ENCODE data around the gene ZBTB42. TPM values are rescaled to one million over a fixed set of nuclear protein-coding genes. Genes with fewer than 3 reads are reported as not detected.

Gene ZBTB42
- total and polyA plus RNA-seq, 2 of the 13 experiments (the other 11 are each of a cell fraction or from before 2014, with no cell fraction given): 2.8 to 4.2 TPM

DNA sequence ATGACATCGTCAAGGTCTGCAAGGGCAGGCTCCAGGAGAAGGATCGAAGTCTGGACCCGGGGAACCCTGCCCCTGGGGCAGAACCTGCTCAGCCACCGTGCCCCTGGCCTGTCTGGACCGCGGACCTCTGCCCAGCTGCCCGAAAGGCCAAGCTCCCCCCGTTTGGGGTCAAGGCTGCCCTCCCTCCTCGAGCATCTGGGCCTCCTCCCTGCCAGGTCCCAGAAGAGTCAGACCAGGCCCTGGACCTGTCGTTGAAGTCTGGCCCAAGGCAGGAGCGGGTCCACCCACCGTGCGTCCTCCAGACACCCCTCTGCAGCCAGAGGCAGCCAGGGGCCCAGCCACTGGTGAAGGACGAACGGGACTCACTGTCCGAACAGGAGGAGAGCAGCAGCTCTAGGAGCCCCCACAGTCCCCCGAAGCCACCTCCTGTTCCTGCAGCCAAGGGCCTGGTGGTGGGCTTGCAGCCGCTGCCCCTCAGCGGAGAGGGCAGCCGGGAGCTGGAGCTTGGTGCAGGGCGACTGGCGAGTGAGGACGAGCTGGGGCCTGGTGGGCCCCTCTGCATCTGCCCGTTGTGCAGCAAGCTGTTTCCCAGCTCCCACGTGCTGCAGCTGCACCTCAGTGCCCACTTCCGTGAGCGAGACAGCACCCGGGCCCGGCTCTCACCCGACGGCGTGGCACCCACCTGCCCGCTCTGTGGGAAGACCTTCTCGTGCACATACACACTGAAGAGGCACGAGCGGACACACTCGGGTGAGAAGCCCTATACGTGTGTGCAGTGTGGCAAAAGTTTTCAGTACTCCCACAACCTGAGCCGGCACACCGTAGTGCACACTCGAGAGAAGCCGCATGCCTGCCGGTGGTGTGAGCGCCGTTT lies 856 bp downstream of the ZBTB42 start (continued):
- TF ChIP-seq, protein P1, sequence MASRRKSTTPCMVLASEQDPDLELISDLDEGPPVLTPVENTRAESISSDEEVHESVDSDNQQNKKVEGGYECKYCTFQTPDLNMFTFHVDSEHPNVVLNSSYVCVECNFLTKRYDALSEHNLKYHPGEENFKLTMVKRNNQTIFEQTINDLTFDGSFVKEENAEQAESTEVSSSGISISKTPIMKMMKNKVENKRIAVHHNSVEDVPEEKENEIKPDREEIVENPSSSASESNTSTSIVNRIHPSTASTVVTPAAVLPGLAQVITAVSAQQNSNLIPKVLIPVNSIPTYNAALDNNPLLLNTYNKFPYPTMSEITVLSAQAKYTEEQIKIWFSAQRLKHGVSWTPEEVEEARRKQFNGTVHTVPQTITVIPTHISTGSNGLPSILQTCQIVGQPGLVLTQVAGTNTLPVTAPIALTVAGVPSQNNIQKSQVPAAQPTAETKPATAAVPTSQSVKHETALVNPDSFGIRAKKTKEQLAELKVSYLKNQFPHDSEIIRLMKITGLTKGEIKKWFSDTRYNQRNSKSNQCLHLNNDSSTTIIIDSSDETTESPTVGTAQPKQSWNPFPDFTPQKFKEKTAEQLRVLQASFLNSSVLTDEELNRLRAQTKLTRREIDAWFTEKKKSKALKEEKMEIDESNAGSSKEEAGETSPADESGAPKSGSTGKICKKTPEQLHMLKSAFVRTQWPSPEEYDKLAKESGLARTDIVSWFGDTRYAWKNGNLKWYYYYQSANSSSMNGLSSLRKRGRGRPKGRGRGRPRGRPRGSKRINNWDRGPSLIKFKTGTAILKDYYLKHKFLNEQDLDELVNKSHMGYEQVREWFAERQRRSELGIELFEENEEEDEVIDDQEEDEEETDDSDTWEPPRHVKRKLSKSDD (CRISPR knock-in tag; IDR thresholded peaks at IDR 0.05; ENCODE audit: low read depth): 0 out of 2 replicates have a peak, but pooled peaks have one; percentile 10
- 0 out of 2 replicates have a peak, but pooled peaks have one; percentile 2 for TF ChIP-seq ZSCAN21 (CRISPR knock-in tag; IDR thresholded peaks at IDR 0.05; ENCODE audit: borderline replicate concordance)
- TF ChIP-seq HNRNPL (IDR thresholded peaks at IDR 0.05; ENCODE audit: low read depth, low read length): peak; percentile 65; the same call in 1 of the 2 replicates
- no peak for TF ChIP-seq NFIC (IDR thresholded peaks at IDR 0.05; ENCODE audit: low read length)
- TF ChIP-seq ZBTB38 (CRISPR knock-in tag; IDR thresholded peaks at IDR 0.05): 0 out of 2 replicates have a peak, but pooled peaks have one; percentile 23
- TF ChIP-seq SKI (IDR thresholded peaks at IDR 0.05; ENCODE audit: partially characterized antibody): no peak
- TF ChIP-seq NR2C2 (CRISPR knock-in tag; IDR thresholded peaks at IDR 0.05; ENCODE audit: borderline replicate concordance): peak; percentile 40; the same call in 1 of the 2 replicates
- TF ChIP-seq, protein P2, sequence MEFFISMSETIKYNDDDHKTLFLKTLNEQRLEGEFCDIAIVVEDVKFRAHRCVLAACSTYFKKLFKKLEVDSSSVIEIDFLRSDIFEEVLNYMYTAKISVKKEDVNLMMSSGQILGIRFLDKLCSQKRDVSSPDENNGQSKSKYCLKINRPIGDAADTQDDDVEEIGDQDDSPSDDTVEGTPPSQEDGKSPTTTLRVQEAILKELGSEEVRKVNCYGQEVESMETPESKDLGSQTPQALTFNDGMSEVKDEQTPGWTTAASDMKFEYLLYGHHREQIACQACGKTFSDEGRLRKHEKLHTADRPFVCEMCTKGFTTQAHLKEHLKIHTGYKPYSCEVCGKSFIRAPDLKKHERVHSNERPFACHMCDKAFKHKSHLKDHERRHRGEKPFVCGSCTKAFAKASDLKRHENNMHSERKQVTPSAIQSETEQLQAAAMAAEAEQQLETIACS (CRISPR knock-in tag; IDR thresholded peaks at IDR 0.05): no peak
- TF ChIP-seq RXRA (CRISPR knock-in tag; IDR thresholded peaks at IDR 0.05): no peak
- TF ChIP-seq RBFOX2 (IDR thresholded peaks at IDR 0.05; ENCODE audit: low read depth, low read length): no peak
- TF ChIP-seq ARID4A (CRISPR knock-in tag; IDR thresholded peaks at IDR 0.05; ENCODE audit: borderline replicate concordance): no peak; the same call in 1 of the 2 replicates
- TF ChIP-seq, protein P3, sequence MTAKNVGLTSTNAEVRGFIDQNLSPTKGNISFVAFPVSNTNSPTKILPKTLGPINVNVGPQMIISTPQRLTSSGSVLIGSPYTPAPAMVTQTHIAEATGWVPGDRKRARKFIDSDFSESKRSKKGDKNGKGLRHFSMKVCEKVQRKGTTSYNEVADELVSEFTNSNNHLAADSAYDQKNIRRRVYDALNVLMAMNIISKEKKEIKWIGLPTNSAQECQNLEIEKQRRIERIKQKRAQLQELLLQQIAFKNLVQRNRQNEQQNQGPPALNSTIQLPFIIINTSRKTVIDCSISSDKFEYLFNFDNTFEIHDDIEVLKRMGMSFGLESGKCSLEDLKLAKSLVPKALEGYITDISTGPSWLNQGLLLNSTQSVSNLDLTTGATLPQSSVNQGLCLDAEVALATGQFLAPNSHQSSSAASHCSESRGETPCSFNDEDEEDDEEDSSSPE (CRISPR knock-in tag; IDR thresholded peaks at IDR 0.05): no peak
- no peak for TF ChIP-seq XBP1 (CRISPR knock-in tag; IDR thresholded peaks at IDR 0.05)
- TF ChIP-seq, protein P4, sequence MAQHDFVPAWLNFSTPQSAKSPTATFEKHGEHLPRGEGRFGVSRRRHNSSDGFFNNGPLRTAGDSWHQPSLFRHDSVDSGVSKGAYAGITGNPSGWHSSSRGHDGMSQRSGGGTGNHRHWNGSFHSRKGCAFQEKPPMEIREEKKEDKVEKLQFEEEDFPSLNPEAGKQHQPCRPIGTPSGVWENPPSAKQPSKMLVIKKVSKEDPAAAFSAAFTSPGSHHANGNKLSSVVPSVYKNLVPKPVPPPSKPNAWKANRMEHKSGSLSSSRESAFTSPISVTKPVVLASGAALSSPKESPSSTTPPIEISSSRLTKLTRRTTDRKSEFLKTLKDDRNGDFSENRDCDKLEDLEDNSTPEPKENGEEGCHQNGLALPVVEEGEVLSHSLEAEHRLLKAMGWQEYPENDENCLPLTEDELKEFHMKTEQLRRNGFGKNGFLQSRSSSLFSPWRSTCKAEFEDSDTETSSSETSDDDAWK (CRISPR knock-in tag; IDR thresholded peaks at IDR 0.05): no peak
- TF ChIP-seq NR2F1 (CRISPR knock-in tag; IDR thresholded peaks at IDR 0.05): peak in 1 of 2 experiments; percentile 86; a peak in 2 of 4 replicates
- no peak for TF ChIP-seq CCDC6 (CRISPR knock-in tag; IDR thresholded peaks at IDR 0.05)
- no peak for TF ChIP-seq MIER2 (CRISPR knock-in tag; IDR thresholded peaks at IDR 0.05)

All from HepG2 (cell line).